OCI-LY7 (cell line): Measurements from ENCODE around the gene ZNF124. TPM values are rescaled to one million over a fixed set of nuclear protein-coding genes. Genes with fewer than 3 reads are reported as not detected.

Experiments used
- BruUV-seq: library from RNA; stranded (reverse); fragments of 400-500 nt; replicated peaks from 2 replicates; lab custom pipeline; 2021; lab: Mats Ljungman, UMichigan
- CTCF ChIA-PET: fragments of 300-600 bp; sonication (Branson Sonifier 250); formaldehyde crosslinking; loops from one replicate; lab custom pipeline; 2022; ENCODE audit warnings: antibody characterized with exemption; ENCODE audit not compliant: unreplicated experiment; lab: Charles Lee
- POLR2A ChIA-PET: fragments of 300-600 bp; sonication (Branson Sonifier 250); formaldehyde crosslinking; loops from one replicate; lab custom pipeline; 2022; ENCODE audit warnings: antibody characterized with exemption; lab: Charles Lee
- DNase-seq: peaks from one replicate; pipeline ENCODE4 v3.0.0-alpha.2; 2015; ENCODE audit warnings: low spot score
- H2AFZ ChIP-seq: fragments of 200-600 bp; sonication (generic), shearing (Covaris generic); 2 replicates; pipeline ENCODE4 v1.6.1; 2014; ENCODE audit warnings: mild to moderate bottlenecking, antibody characterized with exemption, low read length, moderate library complexity
- H3K27ac ChIP-seq: fragments of 200-600 bp; sonication (generic); 2 replicates; pipeline ENCODE4 v1.5.1; 2014; ENCODE audit warnings: mixed run types, low read depth, mild to moderate bottlenecking, moderate library complexity, low read length, inconsistent platforms; ENCODE audit not compliant: poor library complexity, severe bottlenecking
- H3K36me3 ChIP-seq: fragments of 200-600 bp; sonication (generic); 2 replicates; pipeline ENCODE4 v1.6.1; 2014; ENCODE audit warnings: mild to moderate bottlenecking, antibody characterized with exemption, low read length, moderate library complexity, mixed read lengths; ENCODE audit not compliant: insufficient read depth
- H3K4me1 ChIP-seq: fragments of 200-600 bp; sonication (generic); 2 replicates; pipeline ENCODE4 v1.5.1; 2014; ENCODE audit warnings: mild to moderate bottlenecking, low read length; ENCODE audit not compliant: insufficient read depth, poor library complexity, severe bottlenecking
- H3K4me2 ChIP-seq: fragments of 200-600 bp; sonication (generic); 2 replicates; pipeline ENCODE4 v1.6.1; 2014; ENCODE audit warnings: mild to moderate bottlenecking, low read length
- H3K4me3 ChIP-seq: fragments of 200-600 bp; sonication (generic); 2 replicates; pipeline ENCODE4 v1.5.1; 2014; ENCODE audit warnings: mild to moderate bottlenecking, low read depth, low read length; ENCODE audit not compliant: poor library complexity, severe bottlenecking
- H3K79me2 ChIP-seq: fragments of 200-600 bp; sonication (generic); 2 replicates; pipeline ENCODE4 v1.6.1; 2016; ENCODE audit warnings: low read depth, mild to moderate bottlenecking, low read length, moderate library complexity, mixed read lengths; ENCODE audit not compliant: insufficient read depth
- H3K9me2 ChIP-seq: fragments of 200-600 bp; sonication (generic); 2 replicates; pipeline ENCODE4 v1.6.1; 2016; ENCODE audit warnings: mild to moderate bottlenecking, low read length, mixed read lengths; ENCODE audit not compliant: insufficient read depth
- H3K9me3 ChIP-seq: fragments of 200-600 bp; sonication (generic); 2 replicates; pipeline ENCODE4 v1.6.1; 2014; ENCODE audit warnings: mild to moderate bottlenecking, mixed run types, low read length, mixed read lengths
- H4K20me1 ChIP-seq: fragments of 200-600 bp; sonication (generic); 2 replicates; pipeline ENCODE4 v1.6.1; 2014; ENCODE audit warnings: mild to moderate bottlenecking, antibody characterized with exemption, low read length, moderate library complexity, mixed read lengths; ENCODE audit not compliant: insufficient read depth
- CTCF ChIP-seq: fragments of 200-600 bp; sonication (generic); conservative IDR thresholded peaks from 2 replicates; pipeline ENCODE4 v1.5.1; 2014; ENCODE audit warnings: mild to moderate bottlenecking, antibody characterized with exemption, low read length, moderate library complexity, mixed read lengths
- EZH2phosphoT487 ChIP-seq: fragments of 200-600 bp; sonication (generic); IDR thresholded peaks from 2 replicates; pipeline ENCODE4 v1.6.1; 2018; ENCODE audit warnings: low read depth, borderline replicate concordance, mild to moderate bottlenecking, mixed run types, antibody characterized with exemption, low read length, moderate library complexity, mixed read lengths
- intact Hi-C: fragments of 100-400 bp; cut with micrococcal nuclease; formaldehyde crosslinking; loops from one replicate; pipeline ENCODE4 v1.10.0; 2022; ENCODE audit not compliant: unreplicated experiment
- total RNA-seq, 2 experiments: library from RNA; depleted of rRNA in 1 of 2; stranded (reverse); fragments of >200 nt in 1 of 2; shearing (Covaris generic) in 1 of 2; gene quantifications; 2 replicates each; pipeline ENCODE4 v1.2.3, GENCODE V29; 2014 to 2022

Gene ZNF124
- total RNA-seq, 2 experiments from 2014 or later, result 29.0 to 33.3 TPM

- Histone ChIP-seq H3K79me2 (peaks cover 49% of the 10 kb centered on the region), H3K4me2 (peak overlapping the region; percentile 94), H3K9me2 (no peaks in the 10 kb centered on the region), H4K20me1 (peaks cover 10% of the 10 kb centered on the region), H3K27ac (no peak overlapping the region), H3K4me1 (peaks cover 36% of the 10 kb centered on the region), H3K36me3 (peaks cover 45% of the 10 kb centered on the region), H2AFZ (no peak overlapping the region), H3K4me3 (peak overlapping the region; percentile 81), H3K9me3 (no peaks in the 10 kb centered on the region)
- ChIA-PET POLR2A (interaction anchor here (1.0 to 1.5 kb wide), 3 partner anchors 17 to 232 kb away, joined by 3 to 4 read pairs (median 4); no protein-coding TSS in a partner anchor), CTCF (no interaction called here)
- intact Hi-C loops, result no loop called here
- no TSS peak for BruUV-seq
- TF ChIP-seq EZH2phosphoT487 (no peak), CTCF (no peak)
- DNase-seq, result no peak
Measured at GRCh38 chr1:247209396-247209795, 37.6 kb upstream of the ZNF124 start.

GRCh38 chr1:247204177-247204647 is 32.4 kb upstream of the ZNF124 start:
- no peak overlapping the region for H3K27ac ChIP-seq
- peaks cover 92% of the 10 kb centered on the region for H3K36me3 ChIP-seq
- TF ChIP-seq CTCF, result no peak
- TF ChIP-seq EZH2phosphoT487, result no peak
- H2AFZ ChIP-seq, result no peak overlapping the region
- no peak for DNase-seq
- BruUV-seq, result no TSS peak
- H3K4me2 ChIP-seq, result no peak overlapping the region
- H3K4me3 ChIP-seq, result no peak overlapping the region
- CTCF ChIA-PET, result no interaction called here
- intact Hi-C loops, result no loop called here
- no peaks in the 10 kb centered on the region for H3K9me3 ChIP-seq
- H3K79me2 ChIP-seq, result peaks cover 58% of the 10 kb centered on the region
- no peaks in the 10 kb centered on the region; the same call in 1 of the 2 replicates for H4K20me1 ChIP-seq
- no peaks in the 10 kb centered on the region for H3K9me2 ChIP-seq
- H3K4me1 ChIP-seq, result peaks cover 12% of the 10 kb centered on the region
- POLR2A ChIA-PET, result interaction anchor here (0.7 to 1.5 kb wide), 3 partner anchors 14 to 637 kb away, joined by 3 to 9 read pairs (median 3); partner anchors contain the start of gene CNST

- Histone ChIP-seq H3K36me3 (peaks cover 98% of the 10 kb centered on the region), H3K27ac (no peak overlapping the region), H3K4me2 (no peak overlapping the region), H4K20me1 (no peaks in the 10 kb centered on the region), H3K4me3 (no peak overlapping the region), H3K9me3 (no peaks in the 10 kb centered on the region; the same call in 1 of the 2 replicates), H3K9me2 (no peaks in the 10 kb centered on the region), H3K4me1 (no peaks in the 10 kb centered on the region), H3K79me2 (peaks cover 15% of the 10 kb centered on the region; the same call in 1 of the 2 replicates), H2AFZ (no peak overlapping the region)
- ChIA-PET POLR2A (interaction anchor here (1.9 kb wide), 1 partner anchor 11 kb away, joined by 5 read pairs; no protein-coding TSS in a partner anchor), CTCF (no interaction called here)
- no TSS peak for BruUV-seq
- intact Hi-C loops, result no loop called here
- TF ChIP-seq EZH2phosphoT487 (no peak), CTCF (no peak)
- no peak for DNase-seq
Measured at GRCh38 chr1:247198781-247199180, 27.0 kb upstream of the ZNF124 start.
